Astrocyte (in vitro differentiated cells and primary cell): ENCODE data around the gene ETV6.
"Not testable (repeated sequence)": the region's sequence is repeated elsewhere in the genome, so short reads cannot be mapped to it uniquely, and the experiment has no call there.

Source experiments
- EZH2 ChIP-seq: IDR thresholded peaks from 2 replicates; pipeline ENCODE4 v1.6.1; 2012; ENCODE audit warnings: mild to moderate bottlenecking, low read length, inconsistent platforms; ENCODE audit not compliant: insufficient read depth
- TF ChIP-seq, protein P1 (sequence below): IDR thresholded peaks from 2 replicates; pipeline ENCODE4 v1.5.1; 2011; ENCODE audit warnings: low read depth, mild to moderate bottlenecking, inconsistent platforms, low read length, moderate library complexity; ENCODE audit not compliant: insufficient read depth

DNA sequence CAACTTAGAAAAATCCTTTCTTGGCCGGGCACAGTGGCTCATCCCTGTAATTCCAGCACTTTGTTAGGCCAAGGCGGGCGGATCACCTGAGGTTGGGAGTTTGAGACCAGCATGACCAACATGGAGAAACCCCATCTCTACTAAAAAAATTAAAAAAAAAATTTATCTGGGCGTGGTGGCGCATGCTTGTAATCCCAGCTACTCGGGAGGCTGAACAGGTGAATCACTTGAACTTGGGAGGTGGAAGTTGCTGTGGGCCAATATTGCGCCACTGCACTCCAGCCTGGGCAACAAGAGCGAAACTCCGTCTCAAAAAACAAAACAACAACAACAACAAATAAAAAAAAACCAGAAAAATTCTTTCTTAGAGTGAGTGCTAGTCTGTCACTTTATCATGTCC is 17.6 kb upstream of the ETV6 start:
- TF ChIP-seq, protein P1, sequence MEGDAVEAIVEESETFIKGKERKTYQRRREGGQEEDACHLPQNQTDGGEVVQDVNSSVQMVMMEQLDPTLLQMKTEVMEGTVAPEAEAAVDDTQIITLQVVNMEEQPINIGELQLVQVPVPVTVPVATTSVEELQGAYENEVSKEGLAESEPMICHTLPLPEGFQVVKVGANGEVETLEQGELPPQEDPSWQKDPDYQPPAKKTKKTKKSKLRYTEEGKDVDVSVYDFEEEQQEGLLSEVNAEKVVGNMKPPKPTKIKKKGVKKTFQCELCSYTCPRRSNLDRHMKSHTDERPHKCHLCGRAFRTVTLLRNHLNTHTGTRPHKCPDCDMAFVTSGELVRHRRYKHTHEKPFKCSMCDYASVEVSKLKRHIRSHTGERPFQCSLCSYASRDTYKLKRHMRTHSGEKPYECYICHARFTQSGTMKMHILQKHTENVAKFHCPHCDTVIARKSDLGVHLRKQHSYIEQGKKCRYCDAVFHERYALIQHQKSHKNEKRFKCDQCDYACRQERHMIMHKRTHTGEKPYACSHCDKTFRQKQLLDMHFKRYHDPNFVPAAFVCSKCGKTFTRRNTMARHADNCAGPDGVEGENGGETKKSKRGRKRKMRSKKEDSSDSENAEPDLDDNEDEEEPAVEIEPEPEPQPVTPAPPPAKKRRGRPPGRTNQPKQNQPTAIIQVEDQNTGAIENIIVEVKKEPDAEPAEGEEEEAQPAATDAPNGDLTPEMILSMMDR, result not testable (repeated sequence)
- TF ChIP-seq EZH2, result not testable (repeated sequence)
